D721Med (cell line): ENCODE results near the gene SELL.
"Not testable (repeated sequence)": the region's sequence is repeated elsewhere in the genome, so short reads cannot be mapped to it uniquely, and the experiment has no call there.

Experiments used
- DNase-seq: peaks from one replicate; pipeline ENCODE4 v3.0.0; 2011; ENCODE audit warnings: low spot score; ENCODE audit not compliant: insufficient read length
- FAIRE-seq: peaks from 2 replicates; lab custom pipeline; 2011; peaks lifted over from hg19 to GRCh38; lab: Jason Lieb, UNC
- CTCF ChIP-seq: IDR thresholded peaks from 2 replicates; pipeline ENCODE4 v1.5.1; 2012; ENCODE audit warnings: mild to moderate bottlenecking, control low read depth; ENCODE audit not compliant: insufficient read depth; ENCODE audit errors: missing control alignments

Gene SELL

DNA sequence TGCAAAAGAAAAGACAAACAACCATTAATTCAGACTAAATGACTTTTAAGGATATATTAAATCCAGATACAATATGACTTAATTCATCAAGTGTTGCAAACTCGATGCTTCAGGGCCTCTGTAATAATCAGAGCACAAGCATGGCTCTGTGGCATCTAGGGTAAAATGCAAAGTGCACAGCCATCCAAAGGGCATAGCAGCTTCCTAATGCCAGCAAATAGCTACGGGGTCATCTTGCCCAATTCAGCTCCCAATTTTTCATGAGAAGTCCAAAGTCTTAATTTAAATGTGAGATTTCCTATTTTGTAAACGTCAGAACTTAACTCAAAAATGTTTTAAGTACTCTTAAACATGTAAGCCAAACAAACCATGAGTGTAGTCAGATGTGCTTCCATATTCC is 14.5 kb upstream of the SELL start:
- DNase-seq (no peak), FAIRE-seq (no peak)
- TF ChIP-seq CTCF: no peak

GRCh38 chr1:169724168-169724567 is 12.7 kb upstream of the SELL start:
- TF ChIP-seq CTCF: no peak
- FAIRE-seq (peak; percentile 77), DNase-seq (no peak)

DNA sequence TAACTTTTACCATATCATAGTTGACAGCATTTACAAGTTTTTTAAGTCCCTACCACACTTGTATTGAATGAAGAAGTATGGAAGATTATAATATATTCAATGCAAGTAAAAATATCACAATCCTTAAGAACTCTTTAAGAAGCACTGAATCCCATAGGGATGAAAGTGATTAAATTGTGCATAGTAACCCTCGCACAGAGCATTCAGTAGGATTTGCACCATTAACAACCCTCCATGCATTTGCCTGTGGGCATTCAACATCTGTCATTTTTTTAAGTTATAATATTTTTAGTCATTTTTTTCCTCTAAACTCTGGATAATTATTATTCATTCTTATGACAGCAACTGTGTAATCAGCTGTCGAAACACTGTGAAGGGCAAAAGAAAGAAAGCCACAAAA is 12.3 kb upstream of the SELL start:
- FAIRE-seq (peak; percentile 82), DNase-seq (no peak)
- TF ChIP-seq CTCF: no peak

DNA sequence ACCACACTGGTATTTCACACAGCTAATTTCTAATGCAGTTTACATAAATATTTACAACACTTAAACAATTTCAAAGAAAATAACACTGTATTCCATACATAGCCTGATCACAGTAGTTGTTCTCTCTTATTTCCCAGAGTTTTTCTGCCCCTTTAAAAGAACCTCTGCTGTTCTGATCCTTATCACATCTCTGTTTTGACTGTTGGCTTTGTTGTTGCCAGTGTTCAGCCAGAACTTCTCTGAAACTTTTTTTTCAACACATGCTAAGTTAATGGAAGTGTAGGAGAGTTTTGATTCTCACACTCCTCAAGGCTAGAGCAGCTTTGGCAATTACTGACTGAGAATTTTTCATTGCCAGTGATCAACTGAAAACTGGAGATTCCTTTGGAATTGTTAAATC is 11.4 kb upstream of the SELL start:
- FAIRE-seq (no peak), DNase-seq (no peak)
- no peak for TF ChIP-seq CTCF

- not testable (repeated sequence) for FAIRE-seq, DNase-seq
Measured at GRCh38 chr1:169715100-169715499, 3.7 kb upstream of the SELL start.

DNA sequence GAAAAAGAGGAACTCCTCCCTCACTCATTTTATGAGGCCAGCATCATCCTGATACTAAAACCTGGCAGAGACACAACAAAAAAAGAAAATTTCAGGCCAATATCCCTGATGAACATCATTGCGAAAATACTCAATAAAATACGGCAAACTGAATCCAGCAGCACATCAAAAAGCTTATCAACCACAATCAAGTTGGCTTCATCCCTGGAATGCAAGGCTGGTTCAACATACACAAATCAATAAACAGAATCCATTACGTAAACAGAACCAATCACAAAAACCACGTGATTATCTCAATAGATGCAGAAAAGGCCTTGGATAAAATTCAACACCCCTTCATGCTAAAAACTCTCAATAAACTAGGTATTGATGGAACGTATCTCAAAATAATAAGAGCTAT is 1.7 kb upstream of the SELL start:
- FAIRE-seq, DNase-seq: not testable (repeated sequence)

GRCh38 chr1:169712309-169712631 is 850 bp upstream of the SELL start:
- FAIRE-seq (no peak), DNase-seq (no peak)

DNA sequence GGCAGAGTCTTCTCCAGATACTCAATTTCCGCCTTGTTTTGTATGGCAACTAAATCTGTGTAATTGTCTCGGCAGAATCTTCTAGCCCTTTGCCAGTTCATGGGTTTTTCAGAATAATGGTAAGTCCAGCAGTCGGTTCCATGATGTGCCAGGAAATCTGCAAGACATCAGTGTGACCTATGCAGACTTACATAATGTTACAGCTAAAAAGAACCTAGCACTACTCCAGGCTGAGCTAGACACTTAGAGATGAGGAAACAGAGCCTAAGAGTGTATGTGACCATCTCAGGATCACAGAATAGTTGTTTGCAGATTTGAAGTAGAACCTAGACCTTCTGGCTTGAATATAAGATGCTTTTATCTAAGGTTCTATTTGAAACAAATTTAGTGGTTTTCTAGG is 2.8 kb downstream of the SELL start:
- TF ChIP-seq CTCF: no peak
- FAIRE-seq (peak; percentile 46), DNase-seq (no peak)

More at GRCh38 chr1:169712309-169712631, 850 bp upstream of the SELL start:
- no peak for TF ChIP-seq CTCF
